Neuron (in vitro differentiated cells): Measurements from ENCODE around the gene AAK1.
"Not testable (repeated sequence)": the region's sequence is repeated elsewhere in the genome, so short reads cannot be mapped to it uniquely, and the experiment has no call there.

Experiments
- H2AFZ ChIP-seq: one replicate; pipeline ENCODE4 v1.6.1; 2013; ENCODE audit warnings: low read depth, mild to moderate bottlenecking, inconsistent platforms, low read length, moderate library complexity
- H3K27me3 ChIP-seq: one replicate; pipeline ENCODE4 v1.6.1; 2013; ENCODE audit warnings: low read length; ENCODE audit not compliant: insufficient read depth
- H3K36me3 ChIP-seq: one replicate; pipeline ENCODE4 v1.6.1; 2013; ENCODE audit warnings: low read length; ENCODE audit not compliant: insufficient read depth
- H3K4me1 ChIP-seq: one replicate; pipeline ENCODE4 v1.6.1; 2013; ENCODE audit warnings: low read length; ENCODE audit not compliant: insufficient read depth
- H3K4me3 ChIP-seq: 2 replicates; pipeline ENCODE4 v1.5.1; 2013; ENCODE audit warnings: mild to moderate bottlenecking, low read length, moderate library complexity
- H3K9me3 ChIP-seq: one replicate; pipeline ENCODE4 v1.6.1; 2013; ENCODE audit warnings: low read length

Gene AAK1

GRCh38 chr2:69564604-69565003, 78.9 kb downstream of the AAK1 start:
- H3K36me3 ChIP-seq: no peaks in the 10 kb centered on the region
- H3K4me3 ChIP-seq: no peak overlapping the region
- no peaks in the 10 kb centered on the region for H3K27me3 ChIP-seq
- H3K4me1 ChIP-seq: no peaks in the 10 kb centered on the region
- H2AFZ ChIP-seq: no peak overlapping the region
- no peaks in the 10 kb centered on the region for H3K9me3 ChIP-seq

GRCh38 chr2:69563021-69563420, 80.5 kb downstream of the AAK1 start:
- Histone ChIP-seq H2AFZ (no peak overlapping the region), H3K4me3 (no peak overlapping the region), H3K9me3 (no peaks in the 10 kb centered on the region), H3K36me3 (no peaks in the 10 kb centered on the region), H3K4me1 (no peaks in the 10 kb centered on the region), H3K27me3 (no peaks in the 10 kb centered on the region)

GRCh38 chr2:69561101-69561500, 82.4 kb downstream of the AAK1 start:
- no peak overlapping the region for H3K4me3 ChIP-seq
- no peaks in the 10 kb centered on the region for H3K36me3 ChIP-seq
- H3K9me3 ChIP-seq: no peaks in the 10 kb centered on the region
- H3K27me3 ChIP-seq: no peaks in the 10 kb centered on the region
- H2AFZ ChIP-seq: no peak overlapping the region
- no peaks in the 10 kb centered on the region for H3K4me1 ChIP-seq

- Histone ChIP-seq H3K4me1 (no peaks in the 10 kb centered on the region), H3K36me3 (no peaks in the 10 kb centered on the region), H3K27me3 (no peaks in the 10 kb centered on the region), H2AFZ (no peak overlapping the region), H3K4me3 (no peak overlapping the region), H3K9me3 (no peaks in the 10 kb centered on the region)
Measured at GRCh38 chr2:69560147-69560482, 83.4 kb downstream of the AAK1 start.

GRCh38 chr2:69559442-69560146, 83.9 kb downstream of the AAK1 start:
- Histone ChIP-seq H3K4me1 (no peaks in the 10 kb centered on the region), H3K36me3 (no peaks in the 10 kb centered on the region), H3K9me3 (no peaks in the 10 kb centered on the region), H3K27me3 (no peaks in the 10 kb centered on the region), H2AFZ (no peak overlapping the region), H3K4me3 (no peak overlapping the region)

GRCh38 chr2:69556008-69556407, 87.5 kb downstream of the AAK1 start:
- no peaks in the 10 kb centered on the region for H3K9me3 ChIP-seq
- peaks cover under 1% of the 10 kb centered on the region for H3K36me3 ChIP-seq
- no peak overlapping the region for H2AFZ ChIP-seq
- H3K4me1 ChIP-seq: no peaks in the 10 kb centered on the region
- no peak overlapping the region for H3K4me3 ChIP-seq
- H3K27me3 ChIP-seq: no peaks in the 10 kb centered on the region

- H2AFZ ChIP-seq: no peak overlapping the region
- no peaks in the 10 kb centered on the region for H3K27me3 ChIP-seq
- H3K4me1 ChIP-seq: no peaks in the 10 kb centered on the region
- no peaks in the 10 kb centered on the region for H3K9me3 ChIP-seq
- no peak overlapping the region for H3K4me3 ChIP-seq
- peaks cover 2% of the 10 kb centered on the region for H3K36me3 ChIP-seq
Measured at GRCh38 chr2:69554981-69555380, 88.6 kb downstream of the AAK1 start.

- Histone ChIP-seq H2AFZ (no peak overlapping the region), H3K27me3 (no peaks in the 10 kb centered on the region), H3K9me3 (no peaks in the 10 kb centered on the region), H3K4me1 (no peaks in the 10 kb centered on the region), H3K4me3 (no peak overlapping the region), H3K36me3 (peaks cover 2% of the 10 kb centered on the region)
Measured at GRCh38 chr2:69554568-69554967, 89.0 kb downstream of the AAK1 start.

- Histone ChIP-seq H3K36me3 (peaks cover 2% of the 10 kb centered on the region), H3K4me3 (no peak overlapping the region), H3K9me3 (no peaks in the 10 kb centered on the region), H2AFZ (no peak overlapping the region), H3K4me1 (no peaks in the 10 kb centered on the region), H3K27me3 (no peaks in the 10 kb centered on the region)
Measured at GRCh38 chr2:69553991-69554390, 89.5 kb downstream of the AAK1 start.

- H3K9me3 ChIP-seq, H3K4me1 ChIP-seq, H2AFZ ChIP-seq, H3K36me3 ChIP-seq, H3K27me3 ChIP-seq, H3K4me3 ChIP-seq: not testable (repeated sequence)
Measured at GRCh38 chr2:69550511-69550910, 93.0 kb downstream of the AAK1 start.

- no peak overlapping the region for H3K4me3 ChIP-seq
- no peaks in the 10 kb centered on the region for H3K27me3 ChIP-seq
- no peak overlapping the region for H2AFZ ChIP-seq
- peaks cover 2% of the 10 kb centered on the region for H3K9me3 ChIP-seq
- H3K4me1 ChIP-seq: no peaks in the 10 kb centered on the region
- peaks cover 3% of the 10 kb centered on the region for H3K36me3 ChIP-seq
Measured at GRCh38 chr2:69549421-69549820, 94.1 kb downstream of the AAK1 start.

GRCh38 chr2:69547984-69548715, 95.4 kb downstream of the AAK1 start:
- H3K4me1 ChIP-seq: no peaks in the 10 kb centered on the region
- no peak overlapping the region for H3K4me3 ChIP-seq
- H3K27me3 ChIP-seq: no peaks in the 10 kb centered on the region
- H3K36me3 ChIP-seq: peaks cover 5% of the 10 kb centered on the region
- H3K9me3 ChIP-seq: peaks cover 2% of the 10 kb centered on the region
- no peak overlapping the region for H2AFZ ChIP-seq

- no peaks in the 10 kb centered on the region for H3K4me1 ChIP-seq
- no peak overlapping the region for H2AFZ ChIP-seq
- peaks cover 13% of the 10 kb centered on the region for H3K36me3 ChIP-seq
- no peaks in the 10 kb centered on the region for H3K27me3 ChIP-seq
- no peak overlapping the region for H3K4me3 ChIP-seq
- H3K9me3 ChIP-seq: peaks cover 5% of the 10 kb centered on the region
Measured at GRCh38 chr2:69546646-69547045, 96.9 kb downstream of the AAK1 start.
